HepG2 (cell line): ENCODE results near the gene ZNF30. TPM values are rescaled to one million over a fixed set of nuclear protein-coding genes. Genes with fewer than 3 reads are reported as not detected.

Experiments
- ATF7-NPFF ChIP-seq: sonication (generic); formaldehyde crosslinking; IDR thresholded peaks from 2 replicates; pipeline ENCODE4 v1.8.1; 2023; ENCODE audit warnings: mild to moderate bottlenecking, low read depth, missing genetic modification reagents, moderate library complexity
- HNRNPUL1 ChIP-seq: fragments of 200-400 bp; formaldehyde crosslinking; IDR thresholded peaks from 2 replicates; pipeline ENCODE4 v1.6.1; 2017; ENCODE audit warnings: low read depth, mild to moderate bottlenecking, low read length, moderate library complexity
- MAZ ChIP-seq, 2 experiments: sonication (generic) in 1 of 2; formaldehyde crosslinking in 1 of 2; IDR thresholded peaks; 2 replicates each; pipeline versions ENCODE4 v1.5.0 to v1.6.1; 2012 to 2020; ENCODE audit warnings: low read depth in 2 of 2, mild to moderate bottlenecking in 2 of 2, borderline replicate concordance in 1 of 2, improper control_type of control experiment in 1 of 2, low read length in 1 of 2, missing genetic modification reagents in 1 of 2, moderate library complexity in 1 of 2
- SMAD1 ChIP-seq: sonication (generic); formaldehyde crosslinking; IDR thresholded peaks from 2 replicates; pipeline ENCODE4 v1.4.0; 2020; ENCODE audit warnings: missing genetic modification reagents, low read depth, mild to moderate bottlenecking, borderline replicate concordance
- SMARCE1 ChIP-seq: fragments of 450-650 bp; IDR thresholded peaks from 2 replicates; pipeline ENCODE4 v1.6.1; 2017; ENCODE audit warnings: borderline replicate concordance
- SNAPC2 ChIP-seq: sonication (generic); formaldehyde crosslinking; IDR thresholded peaks from 2 replicates; pipeline ENCODE4 v1.8.1; 2022; ENCODE audit warnings: mild to moderate bottlenecking, missing genetic modification reagents
- ZNF263 ChIP-seq: sonication (generic); formaldehyde crosslinking; IDR thresholded peaks from 2 replicates; pipeline ENCODE4 v1.4.0; 2020; ENCODE audit warnings: missing genetic modification reagents
- ZNF430 ChIP-seq: sonication (generic); formaldehyde crosslinking; IDR thresholded peaks from 2 replicates; pipeline ENCODE4 v1.9.0; 2021; ENCODE audit warnings: mild to moderate bottlenecking, missing genetic modification reagents
- ZNF496 ChIP-seq: sonication (generic); formaldehyde crosslinking; IDR thresholded peaks from 2 replicates; pipeline ENCODE4 v1.8.1; 2023; ENCODE audit warnings: mild to moderate bottlenecking, moderate library complexity, missing genetic modification reagents; ENCODE audit not compliant: insufficient replicate concordance
- ZNF780A ChIP-seq: sonication (generic); formaldehyde crosslinking; IDR thresholded peaks from 2 replicates; pipeline ENCODE4 v1.8.0; 2022; ENCODE audit warnings: mild to moderate bottlenecking, missing genetic modification reagents, moderate library complexity
- ZNF781 ChIP-seq: sonication (generic); formaldehyde crosslinking; IDR thresholded peaks from 2 replicates; pipeline ENCODE4 v1.5.1; 2020; ENCODE audit warnings: borderline replicate concordance, mild to moderate bottlenecking, missing genetic modification reagents; ENCODE audit errors: not compliant biosample characterization
- ZNF879 ChIP-seq: sonication (generic); formaldehyde crosslinking; IDR thresholded peaks from 2 replicates; pipeline ENCODE4 v1.8.1; 2023; ENCODE audit warnings: missing genetic modification reagents
- polyA plus RNA-seq, 8 experiments: library from polyadenylated mRNA; depleted of rRNA in 3 of 8; stranded (reverse) in 7 of 8; unstranded in 1 of 8; fragments of >200 nt; fragmentation: Illumina TruSeq in 4 of 8; extraction: Trizol in 4 of 8; gene quantifications; 2 replicates each; pipeline versions ENCODE4 v1.2.1 to v1.2.3, GENCODE V29; 2011 to 2016; ENCODE audit warnings: low read depth in 4 of 8, missing spikeins in 1 of 8, mixed read lengths in 1 of 8; ENCODE audit not compliant: insufficient read depth in 1 of 8
- total RNA-seq, 5 experiments: library from RNA; depleted of rRNA; stranded (reverse); fragments of >200 nt; fragmentation: Illumina TruSeq; extraction: Trizol; gene quantifications; 2 replicates each; pipeline ENCODE4 v1.2.3, GENCODE V29; 2016; ENCODE audit warnings: low read depth in 1 of 5
- TF ChIP-seq, protein P1 (sequence below): sonication (generic); formaldehyde crosslinking; IDR thresholded peaks from 2 replicates; pipeline ENCODE4 v1.5.1; 2020; ENCODE audit warnings: missing genetic modification reagents, mild to moderate bottlenecking, borderline replicate concordance
- TF ChIP-seq, protein P2 (sequence below): sonication (generic); formaldehyde crosslinking; IDR thresholded peaks from 2 replicates; pipeline ENCODE4 v1.4.0; 2020; ENCODE audit warnings: missing genetic modification reagents

Gene ZNF30
- total and polyA plus RNA-seq, 2 of the 13 experiments (the other 11 are each of a cell fraction or from before 2014, with no cell fraction given), result 2.3 to 4.4 TPM

- TF ChIP-seq ZNF781 (peak; percentile 58), HNRNPUL1 (no peak), ZNF496 (CRISPR knock-in tag) (no peak), ZNF430 (CRISPR knock-in tag) (peak; percentile 83; the same call in 1 of the 2 replicates), SMARCE1 (no peak), ATF7-NPFF (CRISPR knock-in tag) (peak; percentile 79; the same call in 1 of the 2 replicates), SNAPC2 (no peak), MAZ (IDR thresholded peaks at IDR 0.05; ENCODE audit: borderline replicate concordance, low read depth, low read length) (no peak), MAZ (CRISPR knock-in tag; IDR thresholded peaks at IDR 0.05; ENCODE audit: low read depth) (peak; percentile 41; the same call in 1 of the 2 replicates), ZNF780A (CRISPR knock-in tag) (no peak), ZNF263 (CRISPR knock-in tag) (peak; percentile 59), SMAD1 (CRISPR knock-in tag) (no peak; the same call in 1 of the 2 replicates), ZNF879 (CRISPR knock-in tag) (no peak)
- TF ChIP-seq, protein P1, sequence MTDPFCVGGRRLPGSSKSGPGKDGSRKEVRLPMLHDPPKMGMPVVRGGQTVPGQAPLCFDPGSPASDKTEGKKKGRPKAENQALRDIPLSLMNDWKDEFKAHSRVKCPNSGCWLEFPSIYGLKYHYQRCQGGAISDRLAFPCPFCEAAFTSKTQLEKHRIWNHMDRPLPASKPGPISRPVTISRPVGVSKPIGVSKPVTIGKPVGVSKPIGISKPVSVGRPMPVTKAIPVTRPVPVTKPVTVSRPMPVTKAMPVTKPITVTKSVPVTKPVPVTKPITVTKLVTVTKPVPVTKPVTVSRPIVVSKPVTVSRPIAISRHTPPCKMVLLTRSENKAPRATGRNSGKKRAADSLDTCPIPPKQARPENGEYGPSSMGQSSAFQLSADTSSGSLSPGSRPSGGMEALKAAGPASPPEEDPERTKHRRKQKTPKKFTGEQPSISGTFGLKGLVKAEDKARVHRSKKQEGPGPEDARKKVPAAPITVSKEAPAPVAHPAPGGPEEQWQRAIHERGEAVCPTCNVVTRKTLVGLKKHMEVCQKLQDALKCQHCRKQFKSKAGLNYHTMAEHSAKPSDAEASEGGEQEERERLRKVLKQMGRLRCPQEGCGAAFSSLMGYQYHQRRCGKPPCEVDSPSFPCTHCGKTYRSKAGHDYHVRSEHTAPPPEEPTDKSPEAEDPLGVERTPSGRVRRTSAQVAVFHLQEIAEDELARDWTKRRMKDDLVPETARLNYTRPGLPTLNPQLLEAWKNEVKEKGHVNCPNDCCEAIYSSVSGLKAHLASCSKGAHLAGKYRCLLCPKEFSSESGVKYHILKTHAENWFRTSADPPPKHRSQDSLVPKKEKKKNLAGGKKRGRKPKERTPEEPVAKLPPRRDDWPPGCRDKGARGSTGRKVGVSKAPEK (CRISPR knock-in tag), result no peak
- TF ChIP-seq, protein P2, sequence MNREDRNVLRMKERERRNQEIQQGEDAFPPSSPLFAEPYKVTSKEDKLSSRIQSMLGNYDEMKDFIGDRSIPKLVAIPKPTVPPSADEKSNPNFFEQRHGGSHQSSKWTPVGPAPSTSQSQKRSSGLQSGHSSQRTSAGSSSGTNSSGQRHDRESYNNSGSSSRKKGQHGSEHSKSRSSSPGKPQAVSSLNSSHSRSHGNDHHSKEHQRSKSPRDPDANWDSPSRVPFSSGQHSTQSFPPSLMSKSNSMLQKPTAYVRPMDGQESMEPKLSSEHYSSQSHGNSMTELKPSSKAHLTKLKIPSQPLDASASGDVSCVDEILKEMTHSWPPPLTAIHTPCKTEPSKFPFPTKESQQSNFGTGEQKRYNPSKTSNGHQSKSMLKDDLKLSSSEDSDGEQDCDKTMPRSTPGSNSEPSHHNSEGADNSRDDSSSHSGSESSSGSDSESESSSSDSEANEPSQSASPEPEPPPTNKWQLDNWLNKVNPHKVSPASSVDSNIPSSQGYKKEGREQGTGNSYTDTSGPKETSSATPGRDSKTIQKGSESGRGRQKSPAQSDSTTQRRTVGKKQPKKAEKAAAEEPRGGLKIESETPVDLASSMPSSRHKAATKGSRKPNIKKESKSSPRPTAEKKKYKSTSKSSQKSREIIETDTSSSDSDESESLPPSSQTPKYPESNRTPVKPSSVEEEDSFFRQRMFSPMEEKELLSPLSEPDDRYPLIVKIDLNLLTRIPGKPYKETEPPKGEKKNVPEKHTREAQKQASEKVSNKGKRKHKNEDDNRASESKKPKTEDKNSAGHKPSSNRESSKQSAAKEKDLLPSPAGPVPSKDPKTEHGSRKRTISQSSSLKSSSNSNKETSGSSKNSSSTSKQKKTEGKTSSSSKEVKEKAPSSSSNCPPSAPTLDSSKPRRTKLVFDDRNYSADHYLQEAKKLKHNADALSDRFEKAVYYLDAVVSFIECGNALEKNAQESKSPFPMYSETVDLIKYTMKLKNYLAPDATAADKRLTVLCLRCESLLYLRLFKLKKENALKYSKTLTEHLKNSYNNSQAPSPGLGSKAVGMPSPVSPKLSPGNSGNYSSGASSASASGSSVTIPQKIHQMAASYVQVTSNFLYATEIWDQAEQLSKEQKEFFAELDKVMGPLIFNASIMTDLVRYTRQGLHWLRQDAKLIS (CRISPR knock-in tag), result no peak
These were observed at the start of gene ZNF30 (continued) for GRCh38 chr19:34926685-34927375.
